Mononuclear cell (primary cell): Measurements from ENCODE around the gene COX7C. TPM values are rescaled to one million over a fixed set of nuclear protein-coding genes. Genes with fewer than 3 reads are reported as not detected.
"Not testable (repeated sequence)": the region's sequence is repeated elsewhere in the genome, so short reads cannot be mapped to it uniquely, and the experiment has no call there.

Experiments used
- H3K27me3 ChIP-seq: 2 replicates; pipeline ENCODE4 v1.6.0; 2011; ENCODE audit warnings: low read length, control low read depth; ENCODE audit not compliant: insufficient read depth
- H3K4me1 ChIP-seq: 2 replicates; pipeline ENCODE4 v1.5.1; 2011; ENCODE audit warnings: mild to moderate bottlenecking, low read length, control low read depth; ENCODE audit not compliant: insufficient read depth
- H3K4me3 ChIP-seq: 2 replicates; pipeline ENCODE4 v1.5.1; 2011; ENCODE audit warnings: mild to moderate bottlenecking, low read length, moderate library complexity
- H3K9me3 ChIP-seq: 2 replicates; pipeline ENCODE4 v1.5.1; 2011; ENCODE audit warnings: low read depth, mild to moderate bottlenecking, control low read depth, low read length
- total RNA-seq: library from RNA; depleted of rRNA; stranded (reverse); fragments of >200 nt; gene quantifications from one replicate; pipeline ENCODE4 v1.2.3, GENCODE V29; 2012

COX7C gene, protein sequence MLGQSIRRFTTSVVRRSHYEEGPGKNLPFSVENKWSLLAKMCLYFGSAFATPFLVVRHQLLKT
- total RNA-seq: 309 TPM

DNA sequence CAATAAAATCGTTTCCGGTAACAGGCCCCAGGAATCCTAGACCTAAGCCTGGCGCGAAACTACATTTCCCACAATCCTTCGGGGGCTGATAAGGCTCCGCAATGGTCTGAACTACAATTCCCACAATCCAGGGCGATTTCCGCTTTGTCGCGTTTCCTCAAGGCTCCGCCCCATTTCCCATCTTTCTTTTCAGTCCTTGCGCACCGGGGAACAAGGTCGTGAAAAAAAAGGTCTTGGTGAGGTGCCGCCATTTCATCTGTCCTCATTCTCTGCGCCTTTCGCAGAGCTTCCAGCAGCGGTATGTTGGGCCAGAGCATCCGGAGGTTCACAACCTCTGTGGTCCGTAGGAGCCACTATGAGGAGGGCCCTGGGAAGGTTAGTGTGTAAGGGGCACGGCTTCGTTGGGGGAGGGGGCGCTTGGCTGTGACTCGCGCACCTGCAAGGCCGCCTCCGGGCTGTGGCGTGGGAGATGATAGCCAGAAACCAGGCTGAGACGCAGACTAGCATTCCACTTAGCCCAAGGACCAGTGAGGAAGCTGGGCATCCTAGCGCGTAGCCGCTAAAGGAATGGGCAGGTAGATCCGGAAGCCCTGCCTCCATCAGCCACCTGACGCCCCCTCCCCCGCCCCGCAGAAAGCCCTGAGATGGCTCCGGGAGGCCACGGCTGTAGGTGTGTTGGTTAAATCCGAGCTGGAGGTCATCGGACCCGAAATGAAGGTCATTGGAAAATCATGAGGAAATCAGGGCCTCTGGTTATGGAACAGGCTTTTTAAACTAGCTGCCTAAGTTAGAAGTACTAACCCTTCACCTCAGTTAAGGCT, at the start of gene COX7C:
Gene COX7C (plus strand): TSS at position 186 of the 821 bp plus-strand sequence. CDS start 115 bp downstream, at position 301.
- H3K27me3 ChIP-seq: no peaks in the 10 kb centered on the region
- no peaks in the 10 kb centered on the region for H3K9me3 ChIP-seq
- H3K4me3 ChIP-seq: peak within 1 kb of the TSS; percentile 78
- H3K4me1 ChIP-seq: peaks cover 8% of the 10 kb centered on the region

DNA sequence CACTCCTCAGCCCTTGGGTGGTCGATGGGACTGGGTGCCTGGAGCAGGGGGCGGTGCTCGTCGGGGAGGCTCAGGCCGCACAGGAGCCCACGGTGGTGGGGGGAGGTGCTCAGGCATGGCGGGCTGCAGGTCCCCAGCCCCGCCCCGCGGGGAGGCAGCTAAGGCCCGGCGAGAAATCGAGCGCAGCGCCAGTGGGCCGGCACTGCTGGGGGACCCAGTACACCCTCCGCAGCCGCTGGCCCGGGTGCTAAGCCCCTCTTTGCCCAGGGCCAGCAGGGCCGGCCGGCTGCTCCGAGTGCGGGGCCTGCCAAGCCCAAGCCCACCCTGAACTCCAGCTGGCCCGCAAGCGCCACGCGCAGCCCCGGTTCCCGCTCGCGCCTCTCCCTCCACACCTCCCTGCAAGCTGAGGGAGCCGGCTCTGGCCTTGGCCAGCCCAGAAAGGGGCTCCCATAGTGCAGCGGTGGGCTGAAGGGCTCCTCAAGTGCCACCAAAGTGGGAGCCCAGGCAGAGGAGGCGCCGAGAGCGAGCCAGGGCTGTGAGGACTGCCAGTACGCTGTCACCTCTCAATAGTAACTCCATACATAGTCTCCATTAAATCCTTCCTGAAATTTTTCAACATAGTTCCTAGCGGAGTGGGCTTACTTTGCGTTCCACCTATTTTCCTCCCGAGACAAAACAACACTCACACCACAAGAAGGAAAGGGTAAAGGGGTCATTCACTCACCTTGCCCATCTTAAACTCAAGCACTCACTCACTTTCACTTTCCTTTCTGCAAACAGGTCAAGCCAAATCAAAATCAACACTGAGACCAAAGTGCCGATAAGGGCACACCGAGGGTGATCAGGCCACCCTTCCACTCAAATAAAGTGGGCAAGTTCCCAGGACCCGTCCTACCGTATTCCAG, 48.0 kb upstream of the COX7C start:
- not testable (repeated sequence) for H3K9me3 ChIP-seq, H3K27me3 ChIP-seq, H3K4me3 ChIP-seq, H3K4me1 ChIP-seq

DNA sequence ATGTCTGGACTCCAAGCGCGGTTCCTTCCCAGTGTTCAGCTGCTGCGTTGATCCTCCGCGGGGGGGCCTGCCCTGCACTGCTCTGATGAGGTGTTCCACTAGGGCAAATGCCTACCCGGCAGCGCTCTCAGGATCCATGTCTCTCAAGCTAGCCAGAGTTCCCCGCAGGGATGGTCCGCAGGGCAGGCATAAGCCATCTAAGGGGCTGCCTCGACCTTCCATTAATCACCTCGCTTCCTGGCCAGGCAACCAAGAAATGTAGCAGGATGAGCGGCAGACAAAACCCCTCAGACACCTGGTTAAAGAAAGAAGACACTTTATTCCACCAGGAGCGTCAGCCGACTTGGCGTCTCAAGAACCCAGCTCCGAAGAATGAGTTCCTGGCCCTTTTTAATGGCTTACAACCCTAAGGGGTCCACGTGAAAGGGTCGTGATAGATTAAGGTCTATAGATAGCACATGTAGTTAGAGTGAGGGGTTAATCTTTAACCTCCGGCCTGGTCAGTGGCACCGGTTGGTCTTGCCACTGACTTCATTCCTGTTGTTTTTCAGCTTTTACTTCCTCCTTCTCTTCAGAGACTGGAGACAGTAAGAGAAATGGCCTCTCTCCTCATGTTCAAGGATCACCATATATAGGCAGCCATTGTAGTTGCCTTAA, 47.2 kb upstream of the COX7C start:
- Histone ChIP-seq H3K9me3 (no peaks in the 10 kb centered on the region), H3K4me3 (no peak overlapping the region), H3K27me3 (no peaks in the 10 kb centered on the region), H3K4me1 (no peaks in the 10 kb centered on the region)

DNA sequence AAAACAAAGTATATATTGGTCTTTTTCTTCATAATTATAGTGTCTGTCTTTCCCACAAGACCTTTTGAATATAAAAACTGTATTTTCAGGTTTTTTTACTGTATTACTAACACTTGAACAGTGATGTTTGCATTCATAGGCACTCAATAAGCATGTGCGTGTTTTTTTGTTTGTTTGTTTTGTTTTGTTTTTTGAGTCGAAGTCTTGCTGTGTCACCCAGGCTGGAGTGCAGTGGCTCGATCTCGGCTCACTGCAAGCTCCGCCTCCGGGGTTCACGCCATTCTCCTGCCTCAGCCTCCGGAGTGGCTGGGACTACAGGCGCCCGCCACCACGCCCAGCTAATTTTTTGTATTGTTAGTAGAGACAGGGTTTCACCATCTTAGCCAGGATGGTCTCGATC, 46.6 kb upstream of the COX7C start:
- not testable (repeated sequence) for H3K4me1 ChIP-seq, H3K9me3 ChIP-seq, H3K27me3 ChIP-seq, H3K4me3 ChIP-seq

DNA sequence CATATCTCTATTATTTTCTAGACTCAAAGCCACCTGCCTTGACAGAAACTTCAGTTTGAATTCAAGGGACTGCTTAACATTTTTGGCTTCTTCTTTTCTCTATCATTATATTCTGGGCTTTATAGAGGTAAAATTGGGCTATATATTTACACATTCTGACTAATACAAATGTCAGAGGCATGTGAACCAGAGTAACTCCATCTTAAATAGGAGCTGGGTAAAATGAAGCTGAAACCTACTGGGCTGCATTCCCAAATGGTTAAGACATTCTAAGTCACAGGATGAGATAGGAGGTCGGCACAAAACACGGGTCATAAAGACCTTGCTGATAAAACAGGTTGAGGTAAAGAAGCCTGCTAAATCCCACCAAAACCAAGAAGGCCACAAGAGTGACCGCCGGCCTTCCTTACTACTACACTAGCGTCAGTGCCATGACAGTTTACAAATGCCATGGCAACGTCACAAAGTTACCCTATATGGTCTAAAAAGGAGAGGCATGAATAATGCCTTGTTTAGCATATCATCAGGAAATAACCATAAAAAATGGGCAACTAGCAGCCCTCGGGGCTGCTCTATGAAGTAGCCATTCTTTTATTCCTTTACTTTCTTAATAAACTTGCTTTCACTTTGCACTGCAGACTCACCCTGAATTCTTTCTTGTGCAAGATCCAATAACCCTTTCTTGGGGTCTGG, 44.8 kb upstream of the COX7C start:
- Histone ChIP-seq H3K9me3 (no peaks in the 10 kb centered on the region), H3K4me1 (no peaks in the 10 kb centered on the region), H3K4me3 (no peak overlapping the region), H3K27me3 (no peaks in the 10 kb centered on the region)

DNA sequence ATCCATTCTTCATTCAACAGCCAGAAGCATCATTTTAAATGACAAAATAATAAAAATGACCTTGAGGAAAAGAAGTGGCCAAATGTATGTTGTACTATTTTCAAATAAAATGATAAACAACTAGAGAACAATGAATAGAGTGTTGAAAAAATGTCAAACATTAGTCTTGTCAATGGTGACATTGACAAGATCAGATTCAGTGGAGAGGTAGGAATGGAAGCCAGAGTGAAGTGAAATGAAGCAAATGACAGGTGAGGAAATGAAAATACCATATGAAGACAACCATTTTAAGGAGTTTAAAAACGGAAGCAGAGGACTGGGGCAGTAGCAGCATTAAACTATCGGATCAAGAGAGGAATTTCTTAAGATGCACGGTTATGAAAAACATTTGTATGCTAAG, 38.2 kb upstream of the COX7C start:
- no peaks in the 10 kb centered on the region for H3K4me1 ChIP-seq
- no peaks in the 10 kb centered on the region for H3K9me3 ChIP-seq
- H3K4me3 ChIP-seq: no peak overlapping the region
- H3K27me3 ChIP-seq: no peaks in the 10 kb centered on the region

DNA sequence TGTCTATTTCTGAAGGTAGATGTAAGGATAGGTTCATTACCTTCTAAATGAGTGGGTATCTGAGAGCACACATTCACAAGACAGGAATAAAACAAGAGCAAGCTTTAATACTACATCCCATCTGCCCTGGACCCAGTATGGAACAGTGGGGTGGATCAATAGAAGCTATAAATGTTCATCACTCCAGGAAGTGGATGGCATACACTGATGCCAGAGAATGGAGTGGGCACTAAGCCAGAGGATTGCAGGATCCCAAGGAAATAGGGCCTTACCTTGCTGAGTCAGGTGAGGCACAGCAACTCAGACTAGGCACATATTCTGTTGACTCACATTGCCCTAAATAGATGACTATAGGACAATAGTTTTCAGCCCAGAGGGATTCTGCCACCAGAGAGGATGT, 21.3 kb upstream of the COX7C start:
- Histone ChIP-seq H3K27me3 (peaks cover 9% of the 10 kb centered on the region), H3K4me3 (no peak overlapping the region), H3K9me3 (peaks cover 1% of the 10 kb centered on the region), H3K4me1 (no peaks in the 10 kb centered on the region)

DNA sequence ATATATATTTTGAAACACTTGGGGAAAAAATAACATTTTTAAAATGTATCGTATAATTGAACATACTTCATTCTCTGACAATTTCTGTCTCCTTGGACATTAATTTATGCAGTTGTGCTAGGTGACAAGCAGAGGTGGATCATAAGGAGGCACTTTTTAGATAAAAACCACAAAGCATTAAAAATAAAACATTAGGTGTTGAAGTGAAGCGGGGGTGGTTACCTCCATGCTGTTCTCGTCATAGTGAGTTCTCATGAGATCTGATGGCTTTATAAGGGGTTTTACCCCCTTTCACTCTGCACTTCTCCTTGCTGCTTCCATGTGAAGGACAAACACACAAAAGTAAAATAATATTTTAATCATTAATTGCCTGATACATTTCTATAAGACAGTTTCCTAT, 11.9 kb upstream of the COX7C start:
- Histone ChIP-seq H3K4me3 (no peak overlapping the region), H3K9me3 (peaks cover 4% of the 10 kb centered on the region), H3K4me1 (no peaks in the 10 kb centered on the region), H3K27me3 (peaks cover 9% of the 10 kb centered on the region)

DNA sequence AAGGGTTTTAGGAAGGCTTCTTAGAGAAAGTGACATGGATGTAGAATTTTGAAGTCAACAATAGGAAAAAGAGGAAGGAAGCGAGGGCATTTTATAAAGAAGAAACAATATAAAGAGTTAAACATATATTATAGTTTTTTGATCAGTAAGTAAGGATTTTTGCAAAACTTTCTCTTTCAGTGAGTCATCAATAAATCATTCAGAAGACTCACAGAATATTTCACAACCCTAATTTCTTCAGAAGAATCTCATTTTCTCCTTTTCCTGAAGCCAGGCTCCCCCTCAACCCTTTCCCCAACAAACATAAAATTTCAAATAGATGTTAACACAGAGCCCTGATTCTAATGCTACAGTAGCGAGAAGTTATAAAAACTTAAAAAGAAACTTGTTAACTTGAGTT, 4.3 kb upstream of the COX7C start:
- peaks cover 2% of the 10 kb centered on the region for H3K4me1 ChIP-seq
- H3K27me3 ChIP-seq: peaks cover 24% of the 10 kb centered on the region
- no peaks in the 10 kb centered on the region for H3K9me3 ChIP-seq
- H3K4me3 ChIP-seq: no peak overlapping the region

DNA sequence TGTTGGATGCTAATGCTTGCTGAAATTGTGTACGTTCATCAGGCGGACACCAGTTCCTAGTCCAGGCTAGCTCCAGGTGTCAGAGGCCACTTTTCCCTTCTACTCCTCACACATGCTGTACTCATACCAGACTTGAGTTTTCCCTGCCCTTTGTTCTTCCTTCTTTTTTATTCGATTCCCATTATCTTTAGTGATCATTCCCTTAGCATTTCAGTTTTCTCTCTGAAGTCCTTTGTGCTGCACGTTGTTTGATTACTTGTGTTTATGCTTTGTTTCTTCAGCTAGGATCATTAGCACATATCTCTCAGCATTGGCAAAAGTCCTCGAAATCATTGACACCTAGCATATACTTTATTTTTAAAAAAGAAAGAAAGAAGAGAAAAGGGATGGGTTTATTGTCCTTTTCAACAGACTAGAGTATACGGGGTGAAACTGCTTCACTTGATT, 409 bp upstream of the COX7C start:
- Histone ChIP-seq H3K4me3 (no peak overlapping the region), H3K27me3 (peaks cover 3% of the 10 kb centered on the region), H3K4me1 (peaks cover 8% of the 10 kb centered on the region), H3K9me3 (no peaks in the 10 kb centered on the region)

DNA sequence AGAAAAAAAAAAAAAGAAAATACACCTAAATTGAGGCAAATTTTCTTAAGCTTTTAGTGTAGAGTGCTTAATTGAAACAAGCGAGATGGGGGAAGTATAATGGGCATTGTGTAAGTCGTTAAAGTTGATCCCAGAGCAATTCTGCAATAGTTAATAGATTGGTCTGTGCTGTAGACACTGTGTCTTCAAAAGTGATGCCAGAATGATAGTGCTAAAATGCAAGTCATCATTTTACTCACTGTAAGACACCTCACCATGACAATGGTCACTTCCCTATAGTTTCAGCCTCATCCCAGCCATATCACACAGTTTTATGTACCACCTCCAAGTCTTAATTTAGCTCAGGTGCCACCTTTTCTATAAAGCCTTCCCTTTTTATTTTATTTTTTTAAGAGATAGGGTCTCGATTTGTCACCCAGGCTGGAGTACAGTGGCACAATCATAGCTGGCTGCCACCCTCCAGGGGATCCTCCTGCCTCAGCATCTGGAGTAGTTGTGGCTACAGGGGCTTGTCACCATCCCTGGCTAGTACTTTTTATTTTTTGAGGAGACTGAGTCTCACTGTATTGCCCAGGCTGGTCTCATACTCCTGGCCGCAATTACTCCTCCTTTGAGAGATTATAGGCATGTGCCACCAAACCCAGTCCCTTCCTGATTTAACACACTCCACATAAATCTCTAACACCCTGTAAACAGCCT, 6.2 kb downstream of the COX7C start:
- Histone ChIP-seq H3K4me3 (no peak overlapping the region), H3K9me3 (no peaks in the 10 kb centered on the region), H3K4me1 (peaks cover 1% of the 10 kb centered on the region), H3K27me3 (peaks cover 4% of the 10 kb centered on the region)

DNA sequence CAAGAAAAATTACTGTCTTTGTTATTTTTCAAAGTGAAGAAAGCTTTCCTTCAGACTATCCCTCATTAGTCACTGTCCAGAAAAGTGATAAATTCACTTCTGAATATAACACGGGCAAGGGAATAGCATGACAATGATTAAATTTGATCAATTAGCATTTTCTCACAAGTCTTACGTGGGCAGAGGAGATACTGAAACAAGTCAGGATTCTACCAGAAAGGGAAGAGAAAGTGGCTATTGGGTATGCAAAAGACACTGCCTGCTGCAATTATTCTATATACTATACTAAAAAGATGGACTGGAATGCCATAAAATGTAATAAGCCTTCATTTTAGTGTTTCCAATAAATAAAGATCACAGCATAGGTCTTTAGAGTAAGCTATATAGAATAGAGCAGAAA, 7.4 kb downstream of the COX7C start:
- H3K4me3 ChIP-seq: no peak overlapping the region
- peaks cover 6% of the 10 kb centered on the region for H3K27me3 ChIP-seq
- H3K9me3 ChIP-seq: no peaks in the 10 kb centered on the region
- no peaks in the 10 kb centered on the region for H3K4me1 ChIP-seq

DNA sequence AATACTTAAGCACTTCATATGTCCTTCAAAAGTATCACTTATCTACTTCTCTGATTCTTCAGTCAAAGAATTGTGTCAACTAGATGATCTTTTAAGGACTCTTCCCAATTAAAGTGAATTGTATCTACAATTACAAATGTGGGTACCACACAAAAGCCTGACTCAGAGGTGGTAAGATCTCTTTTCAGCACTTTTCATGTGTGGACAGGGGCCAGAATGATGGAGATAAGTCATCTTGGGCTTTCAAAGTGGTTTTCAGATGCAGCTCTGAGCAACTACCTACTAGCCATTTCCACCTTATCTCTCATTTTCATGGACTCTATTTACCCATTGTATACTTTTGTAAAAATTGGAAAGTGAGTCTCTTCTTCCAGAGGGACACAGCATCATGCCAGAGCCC, 8.4 kb downstream of the COX7C start:
- no peaks in the 10 kb centered on the region for H3K4me1 ChIP-seq
- H3K4me3 ChIP-seq: no peak overlapping the region
- H3K27me3 ChIP-seq: peaks cover 6% of the 10 kb centered on the region
- no peaks in the 10 kb centered on the region for H3K9me3 ChIP-seq

DNA sequence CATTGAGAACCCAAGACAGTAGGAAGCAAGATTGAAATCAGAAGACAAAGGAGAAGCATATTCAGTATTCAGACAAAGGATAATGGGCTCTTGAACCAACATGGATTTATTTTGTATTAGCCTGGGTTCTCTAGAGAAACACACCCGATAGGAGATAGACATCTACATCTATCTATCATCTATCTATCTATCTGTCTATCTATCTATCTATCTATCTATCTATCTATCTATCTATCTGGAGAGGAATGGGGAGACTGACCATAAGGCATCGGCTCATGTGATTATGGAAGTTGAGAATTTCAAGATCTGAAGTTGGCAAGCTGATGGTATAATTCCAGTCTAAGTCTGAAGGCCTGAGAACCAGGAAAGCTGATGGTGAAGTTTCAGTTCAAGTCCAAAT, 13.4 kb downstream of the COX7C start:
- Histone ChIP-seq H3K27me3 (peaks cover 6% of the 10 kb centered on the region), H3K4me3 (no peak overlapping the region), H3K4me1 (no peaks in the 10 kb centered on the region), H3K9me3 (no peaks in the 10 kb centered on the region)
